Renal cortical epithelial cell (primary cell): Measurements from ENCODE around the gene DERL3. TPM values are rescaled to one million over a fixed set of nuclear protein-coding genes. Genes with fewer than 3 reads are reported as not detected.
"Not testable (repeated sequence)": the region's sequence is repeated elsewhere in the genome, so short reads cannot be mapped to it uniquely, and the experiment has no call there.

Experiments used
- DNase-seq: peaks from one replicate; pipeline ENCODE4 v3.0.0-alpha.2; 2011; ENCODE audit warnings: low read depth
- total RNA-seq: library from RNA; depleted of rRNA; stranded (reverse); fragments of >200 nt; gene quantifications from 2 replicates; pipeline ENCODE4 v1.2.3, GENCODE V29; 2014

Gene DERL3
- total RNA-seq = 0.17 and 0.30 TPM in 2 replicates

- peak; percentile 96 for DNase-seq
Observed at GRCh38 chr22:23838681-23839468, at the start of gene DERL3. Gene DERL3, minus strand, starts transcription at chr22:23839006. Its CDS starts 19 bp downstream, at chr22:23838987.

GRCh38 chr22:23884140-23884539 lies 45.3 kb upstream of the DERL3 start:
- no peak for DNase-seq

DNA sequence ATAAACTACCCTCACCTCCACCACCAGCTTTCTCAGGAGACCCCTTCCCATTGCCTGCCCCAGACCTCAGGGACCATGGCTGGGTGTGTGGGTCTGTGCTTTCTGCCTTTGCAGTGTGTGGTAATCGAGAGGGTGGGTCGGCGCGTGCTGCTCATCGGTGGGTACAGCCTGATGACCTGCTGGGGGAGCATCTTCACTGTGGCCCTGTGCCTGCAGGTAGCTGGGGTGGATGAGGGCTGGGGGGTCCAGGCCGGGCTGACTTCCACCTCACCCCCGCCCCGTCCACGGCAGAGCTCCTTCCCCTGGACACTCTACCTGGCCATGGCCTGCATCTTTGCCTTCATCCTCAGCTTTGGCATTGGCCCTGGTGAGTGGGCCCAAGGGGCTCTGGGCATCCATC lies 44.9 kb upstream of the DERL3 start:
- DNase-seq = no peak

- no peak for DNase-seq
Observed at GRCh38 chr22:23882370-23882769, 43.6 kb upstream of the DERL3 start.

DNA sequence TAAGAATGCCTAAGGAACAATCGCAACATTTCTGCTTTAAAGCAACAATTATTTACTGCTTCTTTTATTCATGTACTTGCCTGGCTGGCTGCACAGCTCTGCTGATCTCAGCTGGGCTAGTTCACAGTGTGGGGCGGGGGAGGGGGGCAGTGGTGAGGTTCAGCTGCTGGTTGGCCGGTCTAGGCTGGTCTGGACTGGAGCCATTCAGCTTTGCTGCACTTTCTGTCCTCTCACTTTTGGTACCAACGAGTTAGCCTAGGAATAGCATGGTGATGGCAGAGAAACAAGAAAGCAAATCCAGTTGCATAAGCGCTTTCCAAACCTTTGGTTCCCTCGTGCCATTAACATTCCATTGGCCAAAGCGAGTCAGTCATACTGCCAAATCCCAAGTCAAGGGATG lies 39.4 kb upstream of the DERL3 start:
- DNase-seq = peak; percentile 38

- no peak for DNase-seq
Observed at GRCh38 chr22:23877566-23877965, 38.8 kb upstream of the DERL3 start.

- no peak for DNase-seq
Observed at GRCh38 chr22:23875801-23876200, 37.0 kb upstream of the DERL3 start.

GRCh38 chr22:23874871-23875270 lies 36.1 kb upstream of the DERL3 start:
- no peak for DNase-seq

DNA sequence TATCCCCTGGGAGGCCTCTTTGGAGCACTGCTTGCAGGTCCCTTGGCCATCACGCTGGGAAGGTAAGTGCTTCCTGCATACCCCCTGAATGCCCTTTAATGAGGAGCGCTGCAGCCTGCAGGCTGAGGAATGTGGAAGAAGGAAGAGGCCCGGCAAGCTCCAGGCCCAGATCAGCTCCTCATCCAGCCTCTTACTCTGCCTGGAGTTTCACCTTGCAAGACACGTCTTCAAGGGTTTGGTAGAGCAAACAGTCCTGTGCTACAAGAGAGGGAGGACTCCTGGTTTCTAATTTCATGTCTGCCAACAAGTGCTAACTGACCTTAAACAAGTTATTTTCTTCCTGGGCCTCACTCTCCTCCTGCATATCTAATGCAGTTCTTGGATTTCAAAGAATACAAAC lies 29.8 kb upstream of the DERL3 start:
- no peak for DNase-seq

DNA sequence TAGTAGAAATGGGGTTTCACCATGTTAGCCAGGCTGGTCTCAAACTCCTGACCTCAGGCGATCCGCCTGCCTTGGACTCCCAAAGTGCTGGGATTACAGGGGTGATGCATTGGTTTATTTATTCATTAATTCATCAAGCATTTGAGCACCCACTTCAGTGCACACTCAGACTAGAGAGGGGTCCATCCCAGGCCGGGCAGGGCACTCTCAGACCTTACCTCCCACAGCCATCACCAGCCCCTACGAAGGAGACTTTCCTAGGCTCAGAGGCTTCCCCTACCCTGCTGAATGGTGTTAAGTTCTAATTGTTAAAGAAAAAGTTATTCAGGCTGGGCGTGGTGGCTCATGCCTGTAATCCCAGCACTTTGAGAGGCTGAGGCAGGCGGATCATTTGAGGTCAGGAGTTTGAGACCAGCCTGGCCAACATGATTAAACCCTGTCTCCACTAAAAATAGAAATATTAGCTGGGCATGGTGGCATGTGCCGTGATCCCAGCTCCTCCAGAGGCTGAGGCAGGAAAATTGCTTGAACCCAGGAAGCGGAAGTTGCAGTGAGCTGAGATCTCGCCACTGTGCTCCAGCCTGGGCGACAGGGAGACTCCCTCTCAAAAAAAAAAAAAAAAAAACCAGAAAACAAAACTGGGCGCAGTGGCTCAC lies 25.8 kb upstream of the DERL3 start:
- not testable (repeated sequence) for DNase-seq

DNA sequence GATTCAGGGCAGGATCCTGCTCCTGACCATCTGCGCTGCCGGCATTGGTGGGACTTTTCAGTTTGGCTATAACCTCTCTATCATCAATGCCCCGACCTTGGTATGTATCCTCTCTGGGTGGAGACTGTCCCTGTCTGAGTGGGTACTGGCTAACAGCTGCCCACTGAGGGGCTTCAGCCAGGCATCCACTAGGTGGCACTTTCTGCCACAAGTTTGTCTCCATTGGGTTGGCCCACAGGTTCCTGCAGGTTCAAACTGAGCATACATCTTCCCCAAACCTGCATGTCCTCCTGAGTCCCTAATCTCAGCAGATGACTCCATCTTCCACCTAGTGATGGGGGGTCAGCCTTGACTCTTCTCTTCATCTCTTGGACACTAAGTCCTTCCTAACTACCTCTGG lies 23.3 kb upstream of the DERL3 start:
- peak; percentile 40 for DNase-seq

DNA sequence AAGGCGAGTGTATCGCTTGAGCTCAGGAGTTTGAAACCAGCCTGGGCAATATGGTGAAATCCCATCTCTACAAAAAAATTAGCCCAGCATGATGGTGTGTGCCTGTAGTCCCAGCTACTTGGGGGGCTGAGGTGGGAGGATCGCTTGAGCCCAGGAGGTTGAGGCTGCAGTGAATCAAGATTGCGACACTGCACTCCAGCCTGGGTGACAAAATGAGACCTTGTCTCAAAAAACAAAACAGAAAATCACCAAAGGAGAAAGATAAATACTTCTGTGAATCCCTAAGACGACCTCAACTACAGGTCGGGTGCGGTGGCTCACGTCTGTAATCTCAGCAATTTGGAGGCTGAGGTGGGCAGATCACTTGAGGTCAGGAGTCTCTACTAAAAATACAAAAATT lies 21.4 kb upstream of the DERL3 start:
- not testable (repeated sequence) for DNase-seq

GRCh38 chr22:23859201-23859600 lies 20.4 kb upstream of the DERL3 start:
- no peak for DNase-seq

DNA sequence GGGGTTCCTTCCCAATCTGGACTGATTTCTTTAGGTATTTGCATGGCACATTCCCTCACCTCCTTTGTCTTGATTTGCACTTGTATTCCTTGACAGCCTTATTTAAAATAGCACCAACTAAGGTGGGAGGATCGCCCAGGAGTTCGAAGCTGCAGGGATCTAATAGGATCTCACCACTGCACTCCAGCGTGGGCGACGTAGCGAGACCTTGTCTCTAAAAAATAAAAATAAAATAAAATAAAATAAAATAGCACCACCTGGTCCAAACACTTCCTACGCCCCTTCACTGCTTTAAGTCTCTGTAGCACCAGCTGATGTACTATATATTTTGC lies 19.6 kb upstream of the DERL3 start:
- no peak for DNase-seq

DNA sequence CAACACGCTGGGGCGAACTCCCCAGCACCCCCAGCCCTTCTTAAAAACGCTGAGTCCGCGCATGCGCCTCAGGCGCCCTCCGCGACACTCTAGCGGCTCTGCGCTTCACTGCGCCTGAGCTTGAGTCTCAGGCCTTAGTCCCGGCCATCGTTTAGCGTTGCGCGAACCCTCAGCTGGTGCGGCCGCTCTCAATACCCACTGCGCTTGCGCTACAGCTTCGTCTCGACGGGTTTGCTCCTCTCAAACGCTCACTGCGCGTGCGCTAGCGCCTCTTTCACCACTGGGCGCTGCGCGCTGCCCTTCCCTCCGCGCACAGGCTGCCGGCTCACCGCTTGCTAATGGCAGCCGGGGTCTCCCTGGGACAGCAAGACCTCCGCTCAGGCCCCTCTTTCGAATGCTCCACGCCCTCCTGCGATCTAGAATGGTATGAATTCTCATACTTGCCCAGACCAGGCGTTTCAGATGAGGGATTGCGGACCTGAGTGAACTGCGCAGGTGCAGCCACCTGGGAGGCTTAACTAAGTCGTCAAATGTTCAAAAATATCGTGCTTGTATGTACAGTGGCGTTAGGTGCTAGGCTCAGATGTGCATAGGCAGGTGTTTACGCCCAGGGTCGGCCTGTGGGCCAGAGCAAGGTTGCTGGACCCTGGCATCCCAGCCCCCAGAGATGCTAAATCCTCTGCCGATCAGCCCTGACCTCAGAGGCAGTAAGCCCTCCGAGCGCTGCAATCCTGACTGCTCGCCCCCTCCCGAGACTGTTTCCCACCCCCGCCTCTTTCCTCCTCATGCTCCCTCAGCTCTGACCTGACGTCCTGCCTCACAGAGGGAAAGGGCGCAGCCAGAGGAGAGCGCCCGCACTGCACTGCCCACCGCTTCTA lies 19.0 kb upstream of the DERL3 start, which contains the start of gene SLC2A11:
TSS of gene SLC2A11 (plus strand) at position 270 of the 878 bp plus-strand sequence. CDS start at position 395, 125 bp downstream.
- DNase-seq = peak; percentile 94

DNA sequence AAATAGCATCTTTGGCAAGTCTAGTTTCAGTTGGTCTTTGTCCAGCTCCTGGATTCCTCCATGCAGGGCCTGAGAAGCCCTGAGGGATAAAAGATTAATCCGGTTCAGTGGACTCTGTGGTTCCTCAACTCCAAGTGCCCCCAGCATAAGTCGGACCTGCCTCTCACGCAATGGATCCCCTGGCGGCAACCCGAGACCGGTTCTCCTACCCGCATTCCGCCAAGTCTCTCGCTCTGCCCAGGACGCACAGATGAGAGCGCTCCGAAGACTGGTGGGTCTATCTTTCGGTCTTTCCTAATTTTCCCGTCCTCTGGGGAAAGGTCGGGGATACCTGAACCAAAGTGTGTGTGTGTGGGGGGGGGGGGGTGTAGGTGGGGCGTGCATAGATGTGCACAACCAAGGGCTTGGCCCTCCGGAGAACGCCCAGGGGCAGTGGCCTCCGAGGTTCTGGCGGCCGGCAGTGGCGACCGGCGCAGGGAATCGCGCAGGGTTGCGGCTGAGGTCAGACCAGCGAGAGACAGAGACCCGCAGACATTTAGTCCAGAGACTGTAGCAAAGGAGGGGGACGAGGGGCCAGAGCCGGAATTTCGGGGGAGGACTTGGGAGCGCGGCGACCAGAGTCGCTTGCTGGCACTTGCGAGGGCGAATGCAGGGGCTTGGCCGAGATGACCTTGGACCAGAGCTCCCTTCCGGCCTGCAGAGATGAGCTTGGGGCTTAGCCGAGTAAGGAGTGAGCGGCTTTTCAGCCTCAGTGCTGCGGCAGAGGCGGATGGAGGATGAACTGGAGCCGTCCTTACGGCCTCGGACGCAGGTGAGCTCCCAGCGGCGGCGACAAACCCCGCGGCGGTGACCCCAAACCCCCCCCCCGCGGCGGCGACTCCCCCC lies 18.2 kb upstream of the DERL3 start:
- DNase-seq = peak; percentile 84

DNA sequence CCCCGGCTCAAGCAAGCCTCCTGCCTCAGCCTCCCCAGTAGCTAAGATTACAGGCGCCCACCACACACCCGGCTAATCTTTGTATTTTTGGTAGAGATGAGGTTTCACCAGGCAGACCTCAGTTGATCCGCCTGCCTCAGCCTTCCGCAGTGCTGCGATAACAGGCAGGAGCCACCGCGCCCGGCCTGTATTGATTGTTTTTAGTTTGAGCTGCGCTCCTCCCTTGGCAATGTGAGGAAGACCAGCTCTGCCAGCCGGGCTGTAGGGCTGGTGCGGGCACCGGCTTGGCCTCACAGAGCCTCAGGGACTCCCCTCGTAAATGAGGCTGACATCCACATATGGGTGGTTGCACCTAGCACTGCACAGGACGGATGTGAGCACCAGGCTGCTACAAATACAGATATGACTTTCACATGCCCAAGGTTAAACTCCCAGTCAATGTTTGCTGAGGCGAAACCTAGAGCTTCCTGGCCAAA lies 11.4 kb upstream of the DERL3 start:
- peak; percentile 18 for DNase-seq

GRCh38 chr22:23849009-23850006 lies 10.5 kb upstream of the DERL3 start:
- peak; percentile 19 for DNase-seq

GRCh38 chr22:23847991-23848864 lies 9.4 kb upstream of the DERL3 start:
- DNase-seq = no peak
